Astrocyte (in vitro differentiated cells and primary cell): ENCODE results near the gene PTPRN2. TPM values are rescaled to one million over a fixed set of nuclear protein-coding genes. Genes with fewer than 3 reads are reported as not detected.

Source experiments
- DNase-seq: peaks from one replicate; pipeline ENCODE4 v3.0.0-alpha.2; 2010; ENCODE audit warnings: low read depth
- FAIRE-seq: peaks from 2 replicates; lab custom pipeline; 2011; peaks lifted over from hg19 to GRCh38; lab: Jason Lieb, UNC
- H2AFZ ChIP-seq: 2 replicates; pipeline ENCODE4 v1.6.0; 2012; ENCODE audit warnings: low read depth, low read length, inconsistent platforms
- H3K27ac ChIP-seq: 2 replicates; pipeline ENCODE4 v1.5.1; 2011; ENCODE audit warnings: low read depth, low read length, inconsistent platforms
- H3K27me3 ChIP-seq: 2 replicates; pipeline ENCODE4 v1.6.0; 2011; ENCODE audit warnings: low read length, inconsistent platforms; ENCODE audit not compliant: insufficient read depth
- H3K36me3 ChIP-seq: 2 replicates; pipeline ENCODE4 v1.5.1; 2011; ENCODE audit warnings: low read length, inconsistent platforms; ENCODE audit not compliant: insufficient read depth
- H3K4me1 ChIP-seq: 2 replicates; pipeline ENCODE4 v1.5.1; 2011; ENCODE audit warnings: low read length, inconsistent platforms; ENCODE audit not compliant: insufficient read depth
- H3K4me2 ChIP-seq: 2 replicates; pipeline ENCODE4 v1.6.0; 2012; ENCODE audit warnings: low read length, inconsistent platforms
- H3K4me3 ChIP-seq: 2 replicates; pipeline ENCODE4 v1.5.1; 2011; ENCODE audit warnings: low read depth, mild to moderate bottlenecking, low read length, inconsistent platforms; ENCODE audit not compliant: insufficient read depth
- H3K79me2 ChIP-seq: 2 replicates; pipeline ENCODE4 v1.6.0; 2012; ENCODE audit warnings: mild to moderate bottlenecking, low read length, inconsistent platforms; ENCODE audit not compliant: insufficient read depth
- H3K9ac ChIP-seq: 2 replicates; pipeline ENCODE4 v1.6.0; 2012; ENCODE audit warnings: mild to moderate bottlenecking, low read length, inconsistent platforms
- H3K9me3 ChIP-seq: 2 replicates; pipeline ENCODE4 v1.5.1; 2012; ENCODE audit warnings: low read depth, mild to moderate bottlenecking, low read length, inconsistent platforms; ENCODE audit not compliant: insufficient read depth
- H4K20me1 ChIP-seq: 2 replicates; pipeline ENCODE4 v1.6.0; 2012; ENCODE audit warnings: low read length, inconsistent platforms; ENCODE audit not compliant: insufficient read depth
- H3K27ac Mint-ChIP-seq: one replicate; pipeline ENCODE4 v1.8.0; 2021; ENCODE audit warnings: mild to moderate bottlenecking, mixed read lengths; ENCODE audit not compliant: unreplicated experiment
- H3K27me3 Mint-ChIP-seq: one replicate; pipeline ENCODE4 v1.8.0; 2021; ENCODE audit warnings: low read depth, mixed read lengths; ENCODE audit not compliant: unreplicated experiment
- H3K36me3 Mint-ChIP-seq: one replicate; pipeline ENCODE4 v1.8.0; 2021; ENCODE audit warnings: low read depth, mixed read lengths; ENCODE audit not compliant: unreplicated experiment
- H3K4me1 Mint-ChIP-seq: one replicate; pipeline ENCODE4 v1.8.0; 2021; ENCODE audit warnings: low read depth, mixed read lengths; ENCODE audit not compliant: unreplicated experiment
- H3K4me3 Mint-ChIP-seq: one replicate; pipeline ENCODE4 v1.8.0; 2021; ENCODE audit warnings: mild to moderate bottlenecking, moderate library complexity, mixed read lengths; ENCODE audit not compliant: unreplicated experiment
- H3K9me3 Mint-ChIP-seq: one replicate; pipeline ENCODE4 v1.8.0; 2021; ENCODE audit warnings: mild to moderate bottlenecking, mixed read lengths; ENCODE audit not compliant: unreplicated experiment
- CTCF ChIP-seq: IDR thresholded peaks from 2 replicates; pipeline ENCODE4 v1.5.1; 2011; ENCODE audit warnings: low read depth, mild to moderate bottlenecking, inconsistent platforms, low read length, moderate library complexity; ENCODE audit not compliant: insufficient read depth
- EZH2 ChIP-seq: IDR thresholded peaks from 2 replicates; pipeline ENCODE4 v1.6.1; 2012; ENCODE audit warnings: mild to moderate bottlenecking, low read length, inconsistent platforms; ENCODE audit not compliant: insufficient read depth
- total RNA-seq: library from RNA; stranded (reverse); gene quantifications from 2 replicates; pipeline ENCODE4 v1.2.1, GENCODE V29; 2021

Gene PTPRN2
- total RNA-seq, 1 donor from 2014 or later = 0.09 TPM

GRCh38 chr7:157662110-157662791 lies 925.4 kb downstream of the PTPRN2 start:
- FAIRE-seq = no peak
- no peaks in the 10 kb centered on the region for H3K27me3 Mint-ChIP-seq

GRCh38 chr7:157661611-157661975 lies 926.0 kb downstream of the PTPRN2 start:
- no peaks in the 10 kb centered on the region for H3K36me3 ChIP-seq
- H2AFZ ChIP-seq = no peak overlapping the region
- no peak overlapping the region for H3K9ac ChIP-seq
- FAIRE-seq (no peak), DNase-seq (no peak)
- H3K27ac ChIP-seq = no peak overlapping the region
- Mint-ChIP-seq H3K36me3 (no peaks in the 10 kb centered on the region), H3K4me3 (no peak overlapping the region), H3K9me3 (peaks cover 21% of the 10 kb centered on the region), H3K27ac (no peak overlapping the region), H3K4me1 (no peaks in the 10 kb centered on the region), H3K27me3 (no peaks in the 10 kb centered on the region)
- H3K4me3 ChIP-seq = no peak overlapping the region
- no peaks in the 10 kb centered on the region for H3K27me3 ChIP-seq
- no peaks in the 10 kb centered on the region for H3K9me3 ChIP-seq
- no peaks in the 10 kb centered on the region for H3K79me2 ChIP-seq
- H3K4me2 ChIP-seq = no peak overlapping the region
- peaks cover 26% of the 10 kb centered on the region for H4K20me1 ChIP-seq
- peaks cover 10% of the 10 kb centered on the region for H3K4me1 ChIP-seq
- TF ChIP-seq CTCF (no peak), EZH2 (no peak)

More at GRCh38 chr7:157662110-157662791, 925.4 kb downstream of the PTPRN2 start:
- peaks cover 21% of the 10 kb centered on the region for H3K9me3 Mint-ChIP-seq
- no peak for TF ChIP-seq CTCF
- TF ChIP-seq EZH2 = no peak
- Histone ChIP-seq H3K4me3 (no peak overlapping the region), H2AFZ (no peak overlapping the region), H3K27ac (no peak overlapping the region), H3K9ac (no peak overlapping the region), H3K27me3 (no peaks in the 10 kb centered on the region), H3K4me1 (peaks cover 10% of the 10 kb centered on the region), H4K20me1 (peaks cover 26% of the 10 kb centered on the region), H3K4me2 (no peak overlapping the region), H3K36me3 (no peaks in the 10 kb centered on the region), H3K79me2 (no peaks in the 10 kb centered on the region), H3K9me3 (no peaks in the 10 kb centered on the region)
- H3K27ac Mint-ChIP-seq = no peak overlapping the region
- no peak for DNase-seq
- no peaks in the 10 kb centered on the region for H3K4me1 Mint-ChIP-seq
- no peak overlapping the region for H3K4me3 Mint-ChIP-seq
- H3K36me3 Mint-ChIP-seq = no peaks in the 10 kb centered on the region

DNA sequence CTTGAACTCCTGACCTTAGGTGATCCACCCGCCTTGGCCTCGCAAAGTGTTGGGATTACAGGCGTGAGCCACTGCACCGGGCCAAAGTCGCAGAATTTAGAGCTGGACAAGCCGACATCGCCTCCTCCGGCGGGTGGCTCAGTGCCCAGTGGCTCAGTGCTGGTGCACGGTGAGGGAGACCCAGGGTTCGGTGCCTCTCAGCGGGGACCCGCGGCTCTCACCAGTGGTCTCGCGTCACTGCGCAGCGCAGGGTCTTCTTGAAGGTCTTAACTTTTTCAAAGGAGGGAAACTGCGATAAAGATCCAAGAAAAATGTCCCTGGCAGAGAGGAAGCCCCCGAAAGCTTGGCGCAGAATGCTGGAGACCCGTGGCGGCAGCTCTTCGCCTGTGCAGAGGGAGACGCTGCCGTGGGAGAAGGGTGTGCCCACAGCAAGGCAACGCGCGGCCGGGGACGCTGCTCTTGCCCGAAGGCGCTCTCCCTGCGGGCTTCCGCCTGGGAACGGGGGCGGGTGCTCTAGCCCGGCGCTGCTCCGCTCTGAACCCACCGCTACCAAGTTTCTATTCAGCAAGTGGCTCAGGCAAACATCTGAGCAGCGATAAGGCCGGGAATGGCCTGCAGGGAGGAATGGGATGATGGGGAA lies 926.5 kb downstream of the PTPRN2 start:
- peaks cover 10% of the 10 kb centered on the region for H3K4me1 ChIP-seq
- no peak overlapping the region for H2AFZ ChIP-seq
- Mint-ChIP-seq H3K27ac (no peak overlapping the region), H3K36me3 (no peaks in the 10 kb centered on the region), H3K9me3 (peaks cover 16% of the 10 kb centered on the region), H3K27me3 (no peaks in the 10 kb centered on the region), H3K4me1 (no peaks in the 10 kb centered on the region), H3K4me3 (no peak overlapping the region)
- H3K36me3 ChIP-seq = no peaks in the 10 kb centered on the region
- no peaks in the 10 kb centered on the region for H3K9me3 ChIP-seq
- DNase-seq (no peak), FAIRE-seq (no peak)
- no peak overlapping the region for H3K9ac ChIP-seq
- H3K27me3 ChIP-seq = no peaks in the 10 kb centered on the region
- peaks cover 26% of the 10 kb centered on the region for H4K20me1 ChIP-seq
- no peaks in the 10 kb centered on the region for H3K79me2 ChIP-seq
- H3K4me3 ChIP-seq = no peak overlapping the region
- TF ChIP-seq EZH2 = no peak
- TF ChIP-seq CTCF = no peak
- no peak overlapping the region for H3K27ac ChIP-seq
- H3K4me2 ChIP-seq = no peak overlapping the region
